Suppressor macrophage treated with lipopolysaccharide for 4 hours (primary cell): ENCODE measurements around the gene PHKG2.

Experiments used
- DNase-seq: peaks from one replicate; pipeline ENCODE4 v3.0.0-alpha.2; 2020

The PHKG2 gene

GRCh38 chr16:30777591-30778297 is 29.5 kb downstream of the PHKG2 start:
- no peak for DNase-seq

GRCh38 chr16:30778549-30779244 is 30.5 kb downstream of the PHKG2 start:
- DNase-seq, result no peak

GRCh38 chr16:30779596-30779995 is 31.4 kb downstream of the PHKG2 start:
- DNase-seq, result no peak

- DNase-seq, result no peak
Observed at GRCh38 chr16:30780021-30780420, 31.8 kb downstream of the PHKG2 start.

GRCh38 chr16:30780549-30780948 is 32.3 kb downstream of the PHKG2 start:
- DNase-seq, result no peak

- no peak for DNase-seq
Observed at GRCh38 chr16:30782486-30783279, 34.5 kb downstream of the PHKG2 start.

GRCh38 chr16:30783280-30784109 is 35.3 kb downstream of the PHKG2 start:
- DNase-seq, result no peak

GRCh38 chr16:30784215-30784614 is 36.0 kb downstream of the PHKG2 start:
- no peak for DNase-seq

- no peak for DNase-seq
Observed at GRCh38 chr16:30785126-30786106, 37.2 kb downstream of the PHKG2 start.

- peak; percentile 43 for DNase-seq
Observed at GRCh38 chr16:30786115-30786935, 38.1 kb downstream of the PHKG2 start.

GRCh38 chr16:30786936-30787612 is 38.8 kb downstream of the PHKG2 start, which contains the start of gene ZNF629:
Gene ZNF629, minus strand, starts transcription at chr16:30787205. Its CDS starts 2,723 bp downstream, at chr16:30784482.
- DNase-seq, result peak; percentile 58

- no peak for DNase-seq
Observed at GRCh38 chr16:30787613-30788378, 39.6 kb downstream of the PHKG2 start.

- DNase-seq, result no peak
Observed at GRCh38 chr16:30793508-30794069, 45.4 kb downstream of the PHKG2 start.

GRCh38 chr16:30794634-30795033 is 46.4 kb downstream of the PHKG2 start:
- DNase-seq, result no peak

GRCh38 chr16:30797670-30798309 is 49.6 kb downstream of the PHKG2 start:
- DNase-seq, result no peak
